Measurements from ENCODE around the gene STAT5B. TPM values are rescaled to one million over a fixed set of nuclear protein-coding genes. Genes with fewer than 3 reads are reported as not detected.
A peak's percentile ranks its signal among the peaks of the same experiment; 100 is the strongest.
"Not testable (repeated sequence)": the region's sequence is repeated elsewhere in the genome, so short reads cannot be mapped to it uniquely, and the experiment has no call there.

The STAT5B gene
- total RNA-seq, 1 experiment from 2014 or later = 15.8 TPM

GRCh38 chr17:42274812-42275526, 1.2 kb downstream of the STAT5B start:
- peak; percentile 33 for DNase-seq (ENCODE audit: low spot score)
- in situ Hi-C loops (cut with HindIII; ENCODE audit: low sequenced_read_pairs) = no loop called here

- in situ Hi-C loops (cut with HindIII; ENCODE audit: low sequenced_read_pairs) = no loop called here
- DNase-seq (ENCODE audit: low spot score) = no peak
Observed at GRCh38 chr17:42274253-42274542, 2.0 kb downstream of the STAT5B start.

- DNase-seq (ENCODE audit: low spot score) = no peak
- in situ Hi-C loops (cut with HindIII; ENCODE audit: low sequenced_read_pairs) = no loop called here
Observed at GRCh38 chr17:42273474-42274252, 2.5 kb downstream of the STAT5B start.

GRCh38 chr17:42272162-42272907, 3.9 kb downstream of the STAT5B start:
- DNase-seq (ENCODE audit: low spot score) = no peak
- in situ Hi-C loops (cut with HindIII; ENCODE audit: low sequenced_read_pairs) = no loop called here

GRCh38 chr17:42271779-42272035, 4.5 kb downstream of the STAT5B start:
- no peak for DNase-seq (ENCODE audit: low spot score)
- in situ Hi-C loops (cut with HindIII; ENCODE audit: low sequenced_read_pairs) = no loop called here

GRCh38 chr17:42271006-42271778, 5.0 kb downstream of the STAT5B start:
- no peak for DNase-seq (ENCODE audit: low spot score)
- in situ Hi-C loops (cut with HindIII; ENCODE audit: low sequenced_read_pairs) = no loop called here

- in situ Hi-C loops (cut with HindIII; ENCODE audit: low sequenced_read_pairs) = no loop called here
Observed at GRCh38 chr17:42270596-42270995, 5.6 kb downstream of the STAT5B start.

GRCh38 chr17:42270170-42270535, 6.0 kb downstream of the STAT5B start:
- in situ Hi-C loops (cut with HindIII; ENCODE audit: low sequenced_read_pairs) = no loop called here
- DNase-seq (ENCODE audit: low spot score) = no peak

More at GRCh38 chr17:42270596-42270995, 5.6 kb downstream of the STAT5B start:
- peak; percentile 27 for DNase-seq (ENCODE audit: low spot score)

GRCh38 chr17:42268236-42268635, 8.0 kb downstream of the STAT5B start:
- DNase-seq (ENCODE audit: low spot score) = no peak
- in situ Hi-C loops (cut with HindIII; ENCODE audit: low sequenced_read_pairs) = no loop called here

- no peak for DNase-seq (ENCODE audit: low spot score)
- in situ Hi-C loops (cut with HindIII; ENCODE audit: low sequenced_read_pairs) = no loop called here
Observed at GRCh38 chr17:42266918-42267766, 9.0 kb downstream of the STAT5B start.

GRCh38 chr17:42266462-42266861, 9.7 kb downstream of the STAT5B start:
- in situ Hi-C loops (cut with HindIII; ENCODE audit: low sequenced_read_pairs) = no loop called here
- DNase-seq (ENCODE audit: low spot score) = no peak

- in situ Hi-C loops (cut with HindIII; ENCODE audit: low sequenced_read_pairs); DNase-seq (ENCODE audit: low spot score): not testable (repeated sequence)
Observed at GRCh38 chr17:42264366-42264765, 11.8 kb downstream of the STAT5B start.

- no peak for DNase-seq (ENCODE audit: low spot score)
- in situ Hi-C loops (cut with HindIII; ENCODE audit: low sequenced_read_pairs) = no loop called here
Observed at GRCh38 chr17:42260318-42260717, 15.9 kb downstream of the STAT5B start.

- no peak for DNase-seq (ENCODE audit: low spot score)
- in situ Hi-C loops (cut with HindIII; ENCODE audit: low sequenced_read_pairs) = loop anchor here (5.0 kb wide), 1 partner anchor 83 kb away; no protein-coding TSS in a partner anchor
Observed at GRCh38 chr17:42255445-42255844, 20.7 kb downstream of the STAT5B start.

- in situ Hi-C loops (cut with HindIII; ENCODE audit: low sequenced_read_pairs) = no loop called here
- no peak for DNase-seq (ENCODE audit: low spot score)
Observed at GRCh38 chr17:42253578-42253977, 22.6 kb downstream of the STAT5B start.

- peak; percentile 89 for DNase-seq (ENCODE audit: low spot score)
- in situ Hi-C loops (cut with HindIII; ENCODE audit: low sequenced_read_pairs) = no loop called here
Observed at GRCh38 chr17:42252597-42253550, 23.3 kb downstream of the STAT5B start.

- in situ Hi-C loops (cut with HindIII; ENCODE audit: low sequenced_read_pairs) = no loop called here
- no peak for DNase-seq (ENCODE audit: low spot score)
Observed at GRCh38 chr17:42251115-42251514, 25.1 kb downstream of the STAT5B start.

All from G401 (cell line).